GM18519 (cell line): ENCODE data around the gene TDRD12.

ENCODE experiments used
- ATAC-seq: cut with Tn5 transposase; IDR thresholded peaks from one replicate; pipeline ENCODE4 v1.9.1; 2021; ENCODE audit warnings: mild to moderate bottlenecking, moderate library complexity; ENCODE audit not compliant: unreplicated experiment, low FRiP score

TDRD12 gene

DNA sequence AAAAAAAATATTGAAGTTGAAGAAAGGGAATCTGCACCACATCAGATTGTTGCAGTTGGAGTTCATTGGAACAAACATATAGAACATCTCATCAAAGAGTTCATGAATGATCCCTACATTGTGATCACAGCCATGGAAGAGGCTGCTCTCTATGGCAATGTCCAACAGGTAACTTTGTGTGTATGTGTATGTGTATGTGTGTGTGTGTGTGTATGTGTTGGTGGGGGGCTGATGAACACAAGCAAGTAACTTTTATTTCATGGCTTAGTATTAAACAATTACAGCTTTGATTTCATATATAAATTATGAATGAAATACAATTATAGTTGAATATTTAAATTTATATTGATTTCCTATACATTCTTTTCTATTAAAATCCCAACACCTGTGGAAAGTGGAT lies 80.6 kb downstream of the TDRD12 start:
- ATAC-seq, result no peak

DNA sequence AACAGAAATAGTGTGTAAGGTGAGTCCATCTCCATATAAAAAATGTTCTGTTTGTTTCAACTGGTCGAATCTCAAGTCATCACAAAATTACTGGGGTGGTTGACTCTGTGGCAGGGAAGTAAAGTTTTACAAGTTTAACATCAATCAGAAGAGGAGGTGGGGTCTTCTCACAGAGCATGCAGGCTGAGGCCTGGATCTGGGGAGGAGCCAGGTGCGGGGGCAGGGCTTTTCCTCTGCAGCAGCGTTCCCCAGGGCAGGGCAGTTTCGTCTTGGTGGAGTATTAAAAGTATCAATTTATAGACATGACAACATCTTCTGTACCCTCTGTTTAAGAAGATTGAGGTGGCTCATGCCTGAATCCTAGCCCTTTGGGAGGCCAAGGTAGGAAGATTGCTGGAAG lies 81.2 kb downstream of the TDRD12 start:
- no peak for ATAC-seq

DNA sequence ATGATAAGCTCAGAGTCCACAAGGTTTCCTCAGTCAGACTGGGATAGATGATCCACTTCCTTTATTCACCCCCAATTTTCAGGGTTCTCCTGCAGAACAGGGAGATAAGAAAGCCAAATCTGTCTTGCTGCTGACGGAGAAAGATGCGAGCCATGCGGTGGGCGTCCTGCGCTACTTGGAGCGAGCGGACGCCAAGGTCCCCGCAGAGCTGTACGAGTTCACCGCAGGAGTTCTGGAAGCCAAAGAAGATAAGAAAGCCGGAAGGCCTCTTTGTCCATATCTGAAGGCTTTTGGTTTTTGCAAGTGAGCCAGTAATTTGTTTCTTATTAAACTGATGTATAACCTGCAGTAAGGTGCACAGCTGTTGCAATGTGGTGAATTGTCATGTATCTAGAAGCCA lies 83.3 kb downstream of the TDRD12 start:
- no peak for ATAC-seq

DNA sequence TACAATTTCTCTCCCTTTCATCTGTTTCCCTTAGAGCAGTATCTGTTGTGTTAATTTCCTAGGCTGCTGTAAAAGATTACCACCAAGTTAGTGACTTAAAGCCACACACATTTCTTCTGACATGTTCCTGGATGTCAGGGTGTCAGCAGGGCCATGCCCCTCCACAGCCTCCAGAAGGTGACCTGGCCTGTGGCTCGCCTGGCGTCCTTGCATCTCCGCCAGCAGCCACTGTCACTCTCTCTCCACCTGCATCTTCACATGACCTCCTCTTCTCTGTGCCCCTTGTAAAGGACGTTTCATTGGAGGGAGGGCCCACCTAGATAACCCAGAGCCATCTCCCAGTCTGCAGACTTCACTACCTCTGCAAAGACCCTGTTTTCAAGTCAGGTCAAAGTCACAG lies 88.7 kb downstream of the TDRD12 start:
- ATAC-seq, result no peak

DNA sequence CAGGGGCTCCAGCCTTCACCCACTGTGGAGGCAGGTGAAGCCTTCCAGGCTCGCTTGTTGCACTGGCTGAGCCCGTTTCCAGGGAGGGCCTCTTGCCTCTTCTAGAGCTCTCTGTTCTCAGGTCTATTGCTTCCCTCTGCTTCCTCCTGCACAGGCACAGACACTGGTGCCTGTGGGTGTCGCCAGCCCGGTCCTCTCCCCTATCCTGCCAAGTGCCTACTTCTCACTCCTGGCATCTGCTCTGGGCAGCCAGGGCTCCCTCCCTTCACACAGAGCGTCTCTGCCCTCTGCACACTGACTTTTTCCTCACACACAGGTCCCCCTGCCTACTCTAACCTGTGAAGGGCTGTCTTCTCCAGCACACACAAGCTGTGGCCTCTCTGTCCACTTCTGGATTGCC lies 89.7 kb downstream of the TDRD12 start:
- ATAC-seq, result no peak

DNA sequence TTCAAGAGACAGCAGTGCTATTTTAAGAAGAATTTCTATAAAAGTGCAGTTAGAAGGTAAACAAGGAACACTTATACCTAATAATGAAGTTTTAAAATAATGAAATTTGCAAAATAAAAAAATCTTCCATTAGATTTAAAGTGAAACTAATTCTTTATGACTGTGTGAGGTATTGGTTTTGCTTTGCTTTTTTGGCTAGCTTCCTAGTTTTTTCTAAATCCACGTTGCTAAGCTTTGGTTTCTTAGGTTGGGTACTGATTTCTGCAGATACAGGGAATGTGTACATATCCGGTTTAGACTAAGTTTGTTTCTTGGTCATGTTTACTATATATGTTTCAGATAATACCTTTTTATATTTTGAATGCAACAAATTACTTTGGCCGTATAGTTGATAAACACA lies 90.2 kb downstream of the TDRD12 start:
- no peak for ATAC-seq

DNA sequence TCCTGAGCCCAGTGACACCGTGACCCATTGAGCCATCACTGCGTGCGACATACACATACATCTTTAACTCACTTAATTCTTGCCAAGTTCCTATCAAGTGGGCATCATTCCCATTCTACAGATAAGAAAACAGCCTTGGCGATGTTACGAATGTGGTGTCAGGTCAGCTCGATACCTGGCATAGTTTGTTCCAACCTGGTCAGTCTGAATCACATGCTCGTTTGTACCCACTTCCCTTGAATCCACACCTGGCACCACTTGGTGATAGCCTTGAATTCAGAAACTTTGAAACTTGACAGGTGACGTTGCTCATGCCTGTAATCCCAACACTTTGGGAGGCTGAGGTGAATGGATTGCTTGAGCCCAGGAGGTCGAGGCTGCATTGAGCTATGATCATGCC lies 90.9 kb downstream of the TDRD12 start:
- no peak for ATAC-seq

DNA sequence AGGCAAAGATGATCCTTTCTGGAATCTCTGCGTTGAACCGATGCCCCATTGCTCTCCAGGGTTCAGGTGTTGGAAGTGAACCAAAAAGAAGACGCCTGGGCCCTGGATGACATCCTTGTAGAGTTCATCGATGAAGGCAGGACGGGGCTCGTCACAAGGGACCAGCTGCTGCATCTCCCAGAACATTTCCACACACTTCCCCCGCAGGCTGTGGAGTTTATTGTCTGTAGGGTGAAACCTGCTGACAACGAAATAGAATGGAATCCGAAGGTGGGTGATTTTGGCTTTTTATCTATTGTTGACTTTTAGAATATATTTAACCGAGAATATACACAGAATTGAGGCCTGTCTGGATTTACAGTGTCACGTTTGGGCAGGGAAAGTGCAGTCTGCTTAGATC lies 91.6 kb downstream of the TDRD12 start:
- ATAC-seq, result no peak

DNA sequence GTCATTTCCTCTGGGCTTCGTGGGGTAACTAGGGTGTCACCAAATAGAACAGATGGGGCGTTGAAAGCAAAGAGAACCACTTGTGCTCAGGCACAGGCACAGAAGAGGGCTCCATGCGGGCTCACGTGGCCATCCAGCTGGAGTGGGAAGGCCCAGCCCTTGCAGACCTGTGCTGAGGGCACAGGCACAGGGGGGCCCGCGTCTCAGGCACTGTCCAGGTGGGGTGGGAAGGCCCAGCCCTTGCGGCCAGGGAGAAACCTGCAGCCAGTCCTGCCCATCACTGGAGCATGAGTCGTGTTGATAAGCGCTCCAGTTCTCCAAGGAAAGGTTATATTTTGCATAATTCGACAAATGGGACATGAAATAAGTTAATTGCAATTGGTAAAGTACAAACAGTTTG lies 92.5 kb downstream of the TDRD12 start:
- no peak for ATAC-seq

DNA sequence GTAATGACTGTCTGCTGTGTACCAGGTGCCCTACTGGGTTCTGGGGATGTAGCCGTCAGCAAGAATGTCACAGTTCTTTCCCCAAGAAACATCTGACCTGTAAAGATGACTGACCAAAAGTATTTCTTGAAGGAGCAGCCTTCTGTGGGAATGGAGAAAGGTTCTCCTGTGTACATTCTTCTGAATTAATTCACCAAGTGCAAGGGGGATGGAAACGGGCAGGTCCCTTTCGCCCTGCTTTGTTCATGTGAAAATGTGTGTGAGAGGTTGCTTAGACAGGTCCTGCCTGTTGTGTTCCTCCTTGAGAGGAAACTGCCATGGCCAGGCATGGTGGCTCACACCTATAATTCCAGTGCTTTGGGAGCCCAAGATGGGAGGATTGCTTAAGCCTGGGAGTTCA lies 93.0 kb downstream of the TDRD12 start:
- no peak for ATAC-seq

DNA sequence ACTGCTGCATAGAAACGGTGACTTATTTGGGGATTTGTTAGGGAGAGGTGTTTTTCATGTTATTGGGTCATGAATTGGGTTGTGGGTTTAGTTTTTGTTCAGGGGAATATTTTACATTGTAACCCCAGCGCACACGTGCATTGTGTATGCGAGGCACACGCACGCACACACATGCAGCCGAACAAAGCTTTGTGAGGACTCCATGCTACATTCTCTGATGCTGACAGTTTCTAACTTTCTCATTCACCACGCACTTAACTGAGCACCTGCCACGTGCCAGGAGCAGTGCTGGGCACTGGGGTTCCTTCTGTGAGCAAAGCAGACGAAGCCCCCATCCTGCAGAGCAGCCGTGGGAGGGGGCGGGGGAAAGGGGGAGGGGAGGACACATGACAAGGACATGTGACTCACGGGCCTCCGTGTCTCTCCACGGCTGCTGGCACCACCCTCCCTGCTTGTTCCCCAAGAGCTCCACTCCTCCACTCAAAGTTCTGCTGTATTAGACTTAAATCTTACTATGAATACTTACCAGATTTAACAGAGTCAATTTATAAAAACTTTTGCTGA lies 94.4 kb downstream of the TDRD12 start:
- no peak for ATAC-seq

DNA sequence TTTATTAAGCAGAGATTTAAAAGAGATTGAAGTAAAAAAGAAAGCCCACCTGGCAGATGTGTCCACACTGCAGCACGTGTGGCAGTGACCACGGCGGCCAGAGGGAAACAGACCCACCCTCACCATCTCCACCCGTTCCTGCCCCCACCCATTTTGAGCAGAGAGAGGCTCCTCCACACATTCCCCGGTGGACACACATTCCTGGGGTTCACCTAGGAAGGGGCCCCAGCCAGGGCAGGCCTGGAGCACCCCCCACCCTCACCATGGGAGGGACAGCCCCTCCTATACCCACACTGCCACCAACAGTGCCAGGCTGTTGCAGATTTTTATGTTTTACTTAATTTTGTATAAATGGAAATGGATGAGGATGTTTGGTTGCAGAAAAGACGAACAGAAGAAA lies 95.1 kb downstream of the TDRD12 start:
- ATAC-seq, result no peak

DNA sequence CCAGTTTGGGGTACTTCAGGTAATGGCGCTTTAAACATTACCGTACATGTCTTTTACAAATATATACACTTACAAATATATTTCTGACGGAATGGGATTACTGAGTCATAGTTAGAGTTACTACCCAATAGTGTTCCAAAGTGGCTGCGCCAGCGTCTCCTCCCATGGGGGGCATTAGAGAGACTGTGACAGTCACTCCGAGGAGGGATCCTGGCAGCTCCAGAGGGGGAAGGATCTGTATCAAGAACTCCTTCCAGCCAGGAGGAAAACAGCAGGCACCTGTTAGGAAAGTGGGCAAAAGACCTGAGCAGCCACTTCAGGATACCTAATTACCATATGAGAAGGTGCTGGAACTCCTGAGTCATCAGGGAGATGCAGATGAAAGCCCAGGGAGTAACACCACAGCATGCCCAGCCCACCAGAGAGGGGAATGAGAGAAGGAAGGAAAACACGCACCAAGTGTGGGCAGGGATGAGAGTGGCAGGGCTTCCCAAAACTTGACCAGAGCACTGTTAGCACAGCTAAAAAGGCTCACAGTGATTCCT lies 97.1 kb downstream of the TDRD12 start:
- no peak for ATAC-seq

DNA sequence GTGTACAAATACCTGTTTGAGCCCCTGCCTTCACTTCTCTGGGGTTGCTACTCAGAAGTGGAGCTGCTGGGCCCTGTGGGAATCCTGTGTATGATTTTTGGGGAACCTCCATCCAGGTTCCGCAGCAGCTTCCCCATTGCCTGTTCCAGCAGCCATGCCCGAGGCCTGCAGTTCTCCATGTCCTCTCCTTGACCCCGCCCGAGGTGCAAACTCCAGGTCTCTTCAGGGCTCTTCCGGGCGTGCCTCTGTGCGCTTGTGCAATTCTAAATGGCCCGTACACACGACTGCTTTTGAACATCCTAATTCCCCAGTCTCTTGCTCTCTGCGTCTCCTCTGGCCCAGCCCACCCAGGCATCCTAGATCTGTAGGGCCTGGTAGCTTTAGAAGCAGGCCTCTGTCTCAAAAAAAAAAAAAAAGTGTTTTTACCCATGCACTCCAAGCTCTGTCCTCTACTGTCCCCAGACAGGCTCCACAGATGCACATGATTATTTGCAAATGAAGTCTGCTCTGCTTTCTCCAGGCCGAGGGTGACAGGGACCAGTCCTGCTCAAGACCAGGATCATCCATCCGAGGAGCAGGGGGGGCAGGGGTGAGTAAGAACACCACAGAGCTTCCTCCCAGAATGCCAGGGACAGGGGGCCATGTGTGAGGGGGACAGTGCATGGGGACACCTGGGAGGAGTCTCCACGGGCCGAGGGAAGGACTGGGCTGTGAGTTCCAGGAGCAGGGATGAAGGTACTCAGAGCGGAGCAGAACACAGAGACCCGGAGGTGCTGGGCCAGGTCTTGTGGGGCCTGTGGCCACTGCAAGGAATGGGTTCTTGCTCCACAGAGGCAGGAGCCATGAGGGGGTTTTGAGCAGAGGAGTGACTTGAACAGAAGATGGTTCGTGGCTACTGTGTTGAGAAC lies 98.3 kb downstream of the TDRD12 start:
- no peak for ATAC-seq

DNA sequence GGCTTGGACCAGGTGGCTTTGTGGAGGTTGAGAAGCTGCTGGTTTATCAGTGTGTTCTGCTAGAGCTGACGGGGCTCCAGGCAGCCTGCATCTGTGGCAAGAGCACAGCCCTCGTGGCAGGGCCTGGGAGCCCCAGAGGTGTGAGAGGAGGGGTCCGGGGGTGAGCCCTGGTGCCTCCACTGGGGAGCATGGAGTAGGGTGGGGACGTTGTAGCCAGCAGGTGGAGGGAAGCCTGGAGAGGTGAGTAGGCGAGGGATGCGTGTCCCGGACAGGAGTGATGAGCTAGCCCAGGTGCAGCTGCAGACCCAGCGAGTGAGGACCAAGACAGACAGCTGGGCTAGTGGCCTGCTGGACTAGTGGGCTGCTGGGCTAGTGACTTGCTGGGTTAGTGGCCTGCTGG lies 99.0 kb downstream of the TDRD12 start:
- no peak for ATAC-seq

DNA sequence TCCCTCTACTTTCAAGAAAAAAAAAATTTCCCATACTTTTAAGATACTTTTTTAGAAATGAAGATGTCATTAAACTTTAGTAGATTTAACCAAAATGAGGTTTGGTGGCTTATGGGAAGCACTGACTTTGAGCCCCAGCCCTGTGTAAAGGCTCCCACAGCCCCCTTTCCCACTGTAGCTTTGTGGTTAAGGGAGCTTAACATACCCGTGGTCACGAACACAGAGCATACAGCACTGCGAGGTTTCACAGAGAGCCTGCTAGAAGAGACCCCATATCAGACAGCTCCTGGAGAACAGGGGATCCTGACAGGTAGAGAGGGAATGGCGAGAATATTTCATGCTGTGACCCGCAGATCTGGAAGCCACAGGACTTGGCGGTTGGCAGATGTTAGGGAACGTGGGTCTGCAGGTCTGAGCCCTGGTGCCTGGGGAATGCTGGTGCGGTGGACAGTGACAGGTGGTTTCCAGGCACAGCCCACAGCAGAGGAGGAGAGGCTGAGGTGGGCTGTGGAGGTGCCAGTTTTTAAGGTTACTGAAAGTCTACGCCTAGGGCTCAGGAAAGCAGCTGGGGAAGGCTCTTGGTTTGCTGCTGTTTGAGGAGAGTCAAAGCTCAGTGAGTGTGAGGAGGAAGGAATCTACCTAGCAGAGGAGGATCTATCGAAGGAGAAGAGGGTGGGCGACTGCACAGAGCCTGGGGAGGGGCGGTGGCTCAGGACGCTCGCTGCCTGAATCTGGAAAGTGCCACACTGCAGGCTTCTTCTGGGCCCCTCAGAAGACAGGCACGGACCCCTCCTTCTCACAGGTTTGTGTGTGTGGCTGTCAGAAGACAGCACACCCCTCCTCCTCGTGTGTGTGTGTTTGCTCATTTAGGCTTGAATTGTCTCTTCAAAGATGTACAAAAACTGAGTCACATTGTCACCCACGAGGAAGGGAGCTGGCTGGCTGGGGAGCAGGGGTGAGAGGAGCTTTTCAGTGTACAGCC lies 100.1 kb downstream of the TDRD12 start:
- no peak for ATAC-seq

DNA sequence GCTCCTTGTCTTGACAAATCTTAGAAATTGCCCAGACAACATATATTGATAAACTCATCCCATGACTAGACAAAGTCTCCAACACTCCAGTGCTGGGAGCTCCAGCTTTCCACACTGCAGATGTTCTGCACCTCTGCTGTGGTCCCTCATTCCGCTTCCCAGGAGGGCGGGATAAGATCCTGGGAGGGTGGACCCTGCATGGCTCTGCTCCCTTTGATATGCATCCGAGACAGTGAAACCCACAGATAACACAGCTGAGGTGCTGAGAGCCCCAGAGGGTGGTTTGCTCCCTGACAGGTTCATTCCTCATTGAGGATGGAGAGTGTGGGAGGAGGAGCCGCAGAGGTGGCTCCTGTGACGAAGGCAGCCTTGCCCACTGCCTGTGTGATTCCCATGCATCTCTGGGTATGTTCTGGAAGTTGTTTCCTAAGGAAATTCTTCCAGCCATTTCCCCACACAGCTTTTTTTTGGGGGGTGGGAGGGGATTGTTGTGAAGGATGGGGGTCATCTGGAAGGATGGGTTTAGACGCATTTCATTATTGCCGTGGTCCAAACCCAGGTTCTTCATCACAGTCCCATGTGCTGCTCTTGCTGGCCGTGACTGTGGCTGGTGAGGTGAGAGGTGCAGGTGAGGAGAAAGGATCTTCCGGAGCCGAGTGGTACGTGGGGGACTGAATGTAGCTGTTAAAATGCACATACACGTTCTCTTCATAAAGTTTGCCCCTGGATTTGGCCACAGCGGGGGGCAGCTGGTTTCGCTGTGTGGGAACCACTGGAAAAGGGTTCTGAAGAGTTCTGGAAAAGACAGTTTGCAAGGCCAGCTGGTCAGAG lies 103.6 kb downstream of the TDRD12 start:
- ATAC-seq, result no peak

DNA sequence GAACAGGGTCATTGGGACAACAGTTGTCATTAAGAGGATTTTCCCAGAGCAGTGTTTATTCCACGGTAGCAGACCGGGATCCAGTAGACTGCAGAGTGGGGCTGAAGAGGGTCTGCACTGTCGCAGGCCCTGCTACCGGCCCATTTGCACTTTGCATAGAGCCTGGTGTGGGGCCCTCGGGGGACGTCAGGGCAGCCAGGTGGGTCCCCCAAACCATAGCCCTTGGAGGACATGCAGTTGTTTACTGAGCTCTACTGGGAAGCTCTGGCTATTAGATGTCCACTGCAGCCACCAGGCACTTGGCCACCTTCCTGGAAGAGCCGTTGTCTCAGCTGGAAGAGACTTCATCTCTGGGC lies 104.2 kb downstream of the TDRD12 start:
- ATAC-seq, result no peak

DNA sequence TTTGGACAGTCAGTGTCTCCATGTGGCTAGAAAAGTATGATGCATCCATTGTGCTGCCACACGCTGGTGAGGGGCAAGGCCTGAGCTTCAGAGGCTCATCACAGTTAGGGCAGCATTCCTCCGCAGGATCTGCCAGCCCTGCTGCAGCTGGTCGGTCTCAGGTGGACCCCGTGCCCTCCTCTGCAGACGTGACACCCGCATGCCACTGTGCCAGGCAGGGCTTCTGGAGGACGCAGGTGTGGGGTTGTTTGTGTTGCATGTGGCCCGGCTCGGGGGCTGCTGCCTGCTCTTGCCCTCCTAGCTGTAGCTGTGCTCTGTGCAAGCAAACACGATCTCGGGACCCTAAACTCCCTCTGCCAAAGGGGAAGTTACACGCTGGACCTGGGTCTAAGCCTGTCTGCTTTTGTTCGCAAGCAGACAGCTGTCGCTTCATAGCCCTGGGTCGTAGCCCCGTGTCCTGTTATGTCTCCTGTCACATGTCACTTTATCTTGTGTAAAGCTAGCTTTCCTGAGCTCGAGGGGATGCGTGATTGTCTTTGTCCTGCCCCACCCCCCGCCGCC lies 104.7 kb downstream of the TDRD12 start:
- no peak for ATAC-seq
